ENCODE results near the gene ERGIC3.
A peak's percentile ranks its signal among the peaks of the same experiment; 100 is the strongest.
"Not testable (repeated sequence)": the region's sequence is repeated elsewhere in the genome, so short reads cannot be mapped to it uniquely, and the experiment has no call there.

Gene ERGIC3

GRCh38 chr20:35518955-35519354 lies 22.9 kb upstream of the ERGIC3 start:
- DNase-seq, result no peak

GRCh38 chr20:35523298-35523888 lies 18.5 kb upstream of the ERGIC3 start:
- peak; percentile 26 for DNase-seq

- no peak for DNase-seq
Measured at GRCh38 chr20:35525639-35526038, 16.2 kb upstream of the ERGIC3 start.

GRCh38 chr20:35527122-35527769 lies 14.6 kb upstream of the ERGIC3 start:
- no peak for DNase-seq

- DNase-seq, result no peak
Measured at GRCh38 chr20:35529552-35529951, 12.3 kb upstream of the ERGIC3 start, which contains the start of gene C20orf173. Gene C20orf173 (minus strand): TSS chr20:35529652. CDS start chr20:35529373, 279 bp downstream.

GRCh38 chr20:35539756-35540212 lies 2.1 kb upstream of the ERGIC3 start:
- peak; percentile 8 for DNase-seq

- DNase-seq, result no peak
Measured at GRCh38 chr20:35541118-35541782, 628 bp upstream of the ERGIC3 start.

- no peak for DNase-seq
Measured at GRCh38 chr20:35542990-35543389, 1.1 kb downstream of the ERGIC3 start.

GRCh38 chr20:35544436-35544835 lies 2.6 kb downstream of the ERGIC3 start:
- DNase-seq, result no peak

- DNase-seq, result not testable (repeated sequence)
Measured at GRCh38 chr20:35544941-35545340, 3.1 kb downstream of the ERGIC3 start.

GRCh38 chr20:35546127-35546526 lies 4.2 kb downstream of the ERGIC3 start:
- no peak for DNase-seq

GRCh38 chr20:35547329-35547728 lies 5.5 kb downstream of the ERGIC3 start:
- no peak for DNase-seq

- no peak for DNase-seq
Measured at GRCh38 chr20:35551503-35551902, 9.6 kb downstream of the ERGIC3 start.

GRCh38 chr20:35552914-35553313 lies 11.0 kb downstream of the ERGIC3 start:
- DNase-seq, result no peak

GRCh38 chr20:35555461-35555860 lies 13.6 kb downstream of the ERGIC3 start:
- not testable (repeated sequence) for DNase-seq

GRCh38 chr20:35555951-35556645 lies 14.2 kb downstream of the ERGIC3 start:
- DNase-seq, result no peak

- no peak for DNase-seq
Measured at GRCh38 chr20:35556871-35557270, 15.0 kb downstream of the ERGIC3 start.

- DNase-seq, result no peak
Measured at GRCh38 chr20:35558451-35558850, 16.6 kb downstream of the ERGIC3 start.

GRCh38 chr20:35559042-35559693 lies 17.3 kb downstream of the ERGIC3 start:
- DNase-seq, result no peak

GRCh38 chr20:35560105-35560511 lies 18.2 kb downstream of the ERGIC3 start:
- no peak for DNase-seq

GRCh38 chr20:35560541-35560940 lies 18.7 kb downstream of the ERGIC3 start:
- DNase-seq, result no peak

- DNase-seq, result peak; percentile 24
Measured at GRCh38 chr20:35561268-35561667, 19.4 kb downstream of the ERGIC3 start.

GRCh38 chr20:35561671-35562070 lies 19.8 kb downstream of the ERGIC3 start:
- DNase-seq, result no peak
